ENCODE results near the gene UNC5C.

Gene UNC5C

DNA sequence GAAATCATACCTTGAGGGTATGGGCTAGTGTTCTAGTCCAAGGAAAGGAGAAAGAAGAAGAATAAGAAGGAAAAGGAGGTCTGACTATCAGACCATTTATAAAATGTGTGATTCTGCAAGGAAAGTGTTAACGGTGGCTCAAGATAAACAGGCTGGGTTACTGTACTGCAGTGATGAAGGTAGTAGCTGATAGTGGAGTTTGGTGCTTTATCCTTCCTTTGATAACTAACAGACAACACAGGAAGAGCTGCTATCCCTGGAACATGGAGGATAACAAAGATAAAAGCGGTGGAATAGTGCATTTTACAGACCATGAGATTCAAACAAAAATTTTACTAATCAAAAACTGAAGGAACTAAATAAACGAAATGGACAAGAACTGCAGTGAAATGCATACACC, 2.6 kb downstream of the UNC5C start:
- DNase-seq (ENCODE audit: low read depth), result no peak

GRCh38 chr4:95545546-95545945, 3.2 kb downstream of the UNC5C start:
- DNase-seq (ENCODE audit: low read depth), result no peak

DNA sequence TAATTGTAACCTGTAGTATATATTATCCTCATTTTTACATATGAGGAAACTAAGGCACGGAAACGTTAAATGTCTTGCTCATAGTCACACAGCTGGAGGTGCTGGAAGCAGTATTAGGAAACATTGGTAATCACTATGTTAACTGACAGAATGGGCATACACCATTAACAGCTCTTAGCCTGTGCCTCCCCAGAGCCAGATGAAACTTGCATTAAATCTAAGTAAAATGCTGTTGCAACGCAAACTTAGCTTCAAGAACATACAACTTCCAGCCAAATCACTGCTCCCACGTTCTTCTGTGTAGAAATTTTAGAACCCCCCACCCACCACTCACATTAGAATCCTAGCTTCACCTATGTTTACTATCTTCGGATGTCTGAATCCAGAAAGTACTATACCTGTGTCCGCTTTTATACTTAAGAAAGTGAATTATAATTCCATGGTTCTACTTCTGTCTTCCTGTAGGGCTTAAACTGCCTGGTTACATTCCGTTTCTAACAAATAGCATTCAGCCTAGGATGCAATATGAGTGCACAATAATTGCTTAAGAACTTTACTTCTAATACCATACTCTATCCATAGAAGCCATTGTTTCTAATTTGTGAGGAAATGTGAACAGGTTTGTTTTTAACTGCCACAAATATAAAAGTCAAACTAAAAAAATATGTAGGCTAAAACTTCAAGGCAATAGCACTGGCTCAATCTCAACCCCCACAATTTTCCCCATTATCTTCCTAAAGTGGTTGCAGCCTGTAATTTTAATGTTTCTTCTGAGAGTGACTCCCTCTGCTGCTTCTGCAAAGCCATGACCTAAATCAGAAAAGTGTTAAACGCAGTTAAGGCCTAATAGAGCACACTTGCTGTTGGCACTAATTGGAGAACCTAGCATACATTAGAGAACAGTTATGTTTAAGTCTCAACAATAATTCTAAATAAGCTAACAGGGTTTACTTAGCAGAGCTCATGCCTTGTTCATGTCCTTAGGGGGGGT, 4.4 kb downstream of the UNC5C start:
- DNase-seq (ENCODE audit: low read depth), result no peak

GRCh38 chr4:95541889-95542607, 6.7 kb downstream of the UNC5C start:
- DNase-seq (ENCODE audit: low read depth), result no peak

- no peak for DNase-seq (ENCODE audit: low read depth)
Measured at GRCh38 chr4:95541094-95541493, 7.7 kb downstream of the UNC5C start.

- DNase-seq (ENCODE audit: low read depth), result no peak
Measured at GRCh38 chr4:95540227-95540626, 8.5 kb downstream of the UNC5C start.

GRCh38 chr4:95539106-95539505, 9.7 kb downstream of the UNC5C start:
- DNase-seq (ENCODE audit: low read depth), result no peak

DNA sequence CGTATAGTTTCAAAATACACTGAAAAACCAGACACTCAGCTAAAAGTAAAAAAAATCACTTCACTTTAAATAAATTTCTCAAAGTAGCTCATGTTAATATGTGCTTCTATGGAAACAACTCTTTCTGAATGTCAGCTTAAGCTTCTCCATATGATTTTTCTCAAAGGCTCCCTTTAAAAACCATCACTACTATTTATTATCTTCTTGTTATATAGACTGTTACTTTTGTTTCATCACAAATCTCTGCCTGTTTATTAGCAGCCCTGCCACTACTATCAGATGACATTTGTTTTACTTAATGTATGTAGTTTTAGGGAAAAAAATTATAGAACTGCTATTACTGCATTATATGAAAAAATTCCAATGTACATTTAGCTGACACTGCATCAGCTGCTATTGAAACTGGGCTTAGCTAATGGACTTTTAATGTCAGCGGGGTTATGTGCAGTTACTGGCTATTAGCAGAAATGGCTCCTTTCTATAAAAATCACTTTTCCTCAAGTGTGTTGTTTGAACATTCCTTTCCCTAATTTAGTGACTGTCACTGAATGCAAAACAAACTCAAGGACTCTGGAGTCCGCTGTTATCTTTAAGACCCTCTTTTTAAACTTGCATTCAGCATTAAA, 10.8 kb downstream of the UNC5C start:
- no peak for DNase-seq (ENCODE audit: low read depth)

DNA sequence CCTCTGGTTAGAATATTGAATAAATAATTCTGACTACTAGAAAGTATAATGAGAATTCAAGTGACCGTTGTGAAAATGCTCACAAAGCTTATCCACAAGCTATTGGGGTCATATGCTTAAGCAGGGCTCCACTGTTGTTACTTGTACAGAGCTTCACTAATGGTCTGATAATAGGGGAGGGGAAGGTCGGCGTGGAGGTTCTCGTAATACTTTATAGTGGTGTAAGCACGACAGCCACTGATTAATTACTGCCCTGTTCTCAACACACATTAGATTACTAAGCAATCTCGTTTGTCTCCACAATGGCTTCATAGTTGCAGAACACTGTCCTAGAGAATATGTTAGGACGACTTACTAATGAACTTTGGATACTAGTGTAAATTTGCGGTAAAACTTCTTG, 11.6 kb downstream of the UNC5C start:
- DNase-seq (ENCODE audit: low read depth), result no peak

DNA sequence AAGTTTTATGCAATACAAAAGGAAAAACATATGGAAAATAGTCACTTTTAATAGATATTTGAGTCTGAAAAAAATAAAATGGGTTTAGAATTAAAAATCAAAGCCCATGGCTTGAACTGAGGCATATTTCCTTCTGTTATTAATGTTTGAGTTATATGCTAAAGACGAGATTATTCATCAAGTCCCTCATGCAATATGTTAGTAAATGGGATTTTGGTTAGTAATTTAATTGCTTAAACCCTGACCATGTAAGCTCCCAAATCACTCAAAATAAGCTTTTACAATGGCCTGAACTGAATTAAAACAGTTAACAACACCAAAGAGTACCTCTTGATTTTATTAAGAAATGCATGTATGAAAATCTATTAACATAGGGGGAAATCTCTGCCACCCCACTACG, 12.1 kb downstream of the UNC5C start:
- no peak for DNase-seq (ENCODE audit: low read depth)

- DNase-seq (ENCODE audit: low read depth), result no peak
Measured at GRCh38 chr4:95535180-95535579, 13.6 kb downstream of the UNC5C start.

DNA sequence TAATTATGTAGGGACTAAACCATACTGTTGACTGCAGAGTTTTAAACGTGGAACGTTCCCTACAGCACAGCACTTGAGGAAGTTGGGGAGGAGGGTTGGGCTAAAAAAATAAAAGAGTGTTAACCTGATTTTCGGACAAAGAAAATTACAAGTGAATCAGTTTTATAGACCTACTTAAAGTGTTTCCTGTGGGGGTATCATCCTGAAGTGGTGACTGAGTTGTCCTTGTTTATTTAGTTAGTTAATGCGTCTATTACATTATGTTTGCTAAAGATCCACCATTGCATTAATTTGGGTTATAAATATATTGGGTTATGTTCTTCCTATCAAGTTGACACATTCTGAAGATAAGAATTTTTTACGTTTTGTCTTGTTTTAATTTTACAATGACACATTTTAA, 14.7 kb downstream of the UNC5C start:
- DNase-seq (ENCODE audit: low read depth), result no peak

DNA sequence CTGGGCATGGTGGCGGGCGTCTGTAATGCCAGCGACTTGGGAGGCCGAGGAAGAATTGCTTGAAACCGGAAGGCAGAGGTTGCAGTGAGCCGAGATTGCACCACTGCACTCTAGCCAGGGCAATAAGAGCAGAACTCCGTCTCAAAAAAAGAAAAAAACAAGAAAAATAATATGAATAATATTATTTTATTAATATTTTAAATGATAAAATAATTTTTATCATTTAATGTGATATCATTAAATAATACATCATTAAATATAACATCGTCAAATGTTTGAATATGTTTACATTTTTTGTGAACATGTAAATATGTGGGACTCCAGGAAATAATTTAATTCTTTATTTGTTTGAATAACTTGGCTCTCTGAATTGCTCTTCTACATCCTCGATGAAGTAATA, 15.5 kb downstream of the UNC5C start:
- no peak for DNase-seq (ENCODE audit: low read depth)

GRCh38 chr4:95532305-95532704, 16.5 kb downstream of the UNC5C start:
- no peak for DNase-seq (ENCODE audit: low read depth)

DNA sequence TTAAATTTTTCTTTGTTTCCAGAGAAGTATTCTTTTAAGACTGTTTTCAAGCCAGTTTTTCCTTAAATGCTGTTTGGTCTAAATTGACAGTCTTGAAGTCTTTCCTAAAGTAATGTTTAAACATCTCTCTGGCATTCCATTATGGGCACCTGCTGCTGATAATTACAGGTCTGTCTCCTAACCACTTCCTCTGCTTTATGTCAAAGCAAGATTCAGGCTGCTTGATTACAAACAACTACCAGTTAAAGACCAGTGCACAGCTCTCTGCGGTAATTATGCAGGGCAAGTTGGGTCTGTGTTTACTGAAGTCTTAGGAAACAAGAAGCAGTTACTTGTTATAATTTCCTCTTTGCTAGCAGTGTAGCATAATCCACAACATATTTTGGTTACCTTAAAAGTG, 17.6 kb downstream of the UNC5C start:
- no peak for DNase-seq (ENCODE audit: low read depth)

GRCh38 chr4:95529946-95530345, 18.8 kb downstream of the UNC5C start:
- DNase-seq (ENCODE audit: low read depth), result no peak

DNA sequence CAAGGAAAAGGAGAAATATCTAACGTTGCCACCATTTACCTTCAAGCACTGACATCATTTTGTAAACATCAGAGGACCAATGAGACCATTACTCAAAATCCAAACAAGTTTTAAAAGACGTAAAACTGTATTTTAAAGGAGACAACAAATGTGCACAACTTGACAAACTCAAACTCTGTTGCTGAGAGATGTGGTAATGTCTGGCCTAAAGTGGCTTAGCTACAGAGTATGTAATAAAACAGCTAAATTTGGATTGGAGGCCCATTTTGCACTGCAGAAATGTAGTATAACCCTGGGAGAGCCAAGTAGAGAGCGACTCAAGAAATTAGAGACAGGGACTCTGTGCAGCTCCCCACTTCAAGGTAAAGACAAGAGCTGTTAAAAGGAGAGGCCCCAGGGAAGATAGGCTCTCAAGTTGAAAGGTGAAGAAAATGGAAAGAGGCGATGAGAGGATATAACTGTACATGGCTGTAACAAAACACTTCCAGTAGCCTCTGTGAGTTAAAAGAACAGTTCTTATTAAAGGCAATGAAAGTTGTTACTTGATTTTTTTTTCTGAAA, 20.3 kb downstream of the UNC5C start:
- no peak for DNase-seq (ENCODE audit: low read depth)

DNA sequence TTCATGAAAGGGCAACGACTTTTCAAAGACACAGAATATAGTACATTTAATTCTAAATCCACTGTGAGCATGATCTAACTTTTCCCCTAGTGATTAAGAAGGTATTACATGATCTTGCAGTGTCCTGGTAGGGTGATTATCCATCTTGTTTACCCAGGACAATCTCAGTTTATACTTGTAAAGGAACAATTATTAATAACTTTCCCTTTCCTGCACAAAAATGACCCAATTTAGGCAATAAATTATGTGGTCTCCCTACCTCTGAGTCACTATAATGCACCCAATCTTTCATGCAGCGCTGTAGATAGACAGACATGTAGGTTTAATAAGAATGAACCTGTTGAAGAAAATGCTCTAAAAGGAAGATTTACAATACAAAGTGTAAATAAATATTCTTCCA, 22.7 kb downstream of the UNC5C start:
- no peak for DNase-seq (ENCODE audit: low read depth)

DNA sequence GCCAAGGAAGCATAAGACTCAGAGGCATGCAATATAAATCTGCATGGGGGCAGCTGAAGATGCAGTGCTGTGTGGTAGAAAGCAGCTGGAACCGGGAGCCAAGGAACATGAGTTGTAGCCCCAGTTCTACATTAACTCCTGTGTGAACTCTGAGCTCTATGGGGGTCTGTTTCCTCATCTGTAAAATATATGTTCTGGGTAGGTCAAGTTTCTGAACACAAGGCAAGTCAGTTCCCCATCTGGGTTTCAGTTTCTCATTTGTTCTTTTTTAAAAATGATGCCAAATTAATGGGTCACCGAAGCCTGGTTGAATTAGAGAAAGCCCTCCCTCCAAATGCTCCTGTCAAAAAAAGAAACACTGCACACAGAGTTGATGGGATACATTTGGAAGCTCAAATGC, 24.0 kb downstream of the UNC5C start:
- DNase-seq (ENCODE audit: low read depth), result no peak

- DNase-seq (ENCODE audit: low read depth), result no peak
Measured at GRCh38 chr4:95524184-95524583, 24.6 kb downstream of the UNC5C start.

DNA sequence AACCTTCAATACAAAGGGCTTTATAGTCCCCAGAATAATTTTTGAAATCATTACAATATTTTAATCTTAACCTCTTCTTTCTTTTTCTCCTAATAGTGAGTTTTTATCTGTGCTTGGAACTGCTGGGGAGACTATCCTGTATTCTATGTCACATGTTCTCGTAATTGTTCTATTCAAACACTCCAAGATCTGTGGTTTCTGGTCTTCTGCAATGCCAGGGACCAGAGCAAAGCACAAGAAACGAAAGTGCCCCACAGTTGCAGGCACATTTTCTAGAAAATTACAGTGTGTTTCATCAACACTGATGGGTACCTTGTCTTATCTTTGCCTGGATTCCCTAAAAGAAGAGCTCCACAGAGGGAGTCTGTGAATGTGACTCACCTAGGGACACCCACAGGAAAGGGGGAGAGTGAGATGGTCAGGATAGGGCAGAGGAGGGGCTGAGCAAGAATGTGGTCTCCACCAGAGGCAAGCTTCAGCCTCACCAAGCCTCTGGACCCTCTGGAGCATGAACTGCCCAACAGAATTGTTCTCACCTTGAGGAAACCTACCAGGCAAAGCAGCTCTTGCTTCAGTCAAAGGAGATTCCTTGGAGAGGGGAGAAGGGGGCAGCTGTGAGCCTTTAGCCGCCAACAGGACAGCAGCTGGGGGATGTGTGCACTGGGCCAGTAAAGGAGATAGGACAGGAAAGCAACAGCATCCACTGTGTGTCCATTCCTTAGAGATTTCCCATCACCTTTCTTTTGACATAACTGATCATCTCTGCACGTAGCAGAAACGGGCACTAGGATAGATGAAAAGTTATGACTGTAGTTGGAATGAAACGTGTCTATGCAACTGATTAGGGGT, 25.9 kb downstream of the UNC5C start:
- no peak for DNase-seq (ENCODE audit: low read depth)
